Measurements from ENCODE around the gene SLC4A1.

The SLC4A1 gene

GRCh38 chr17:44267165-44267455 lies 825 bp downstream of the SLC4A1 start:
- no peak for TF ChIP-seq TOX (CRISPR knock-in tag; IDR thresholded peaks at IDR 0.05; ENCODE audit: borderline replicate concordance)
- TF ChIP-seq ESRRG (CRISPR knock-in tag; IDR thresholded peaks at IDR 0.05): no peak
- no peak for TF ChIP-seq CSDC2 (CRISPR knock-in tag; IDR thresholded peaks at IDR 0.05)
- TF ChIP-seq ZFP3 (CRISPR knock-in tag; IDR thresholded peaks at IDR 0.05): no peak
- no peak for TF ChIP-seq TSHZ2 (CRISPR knock-in tag; IDR thresholded peaks at IDR 0.05)
- no peak for ATAC-seq

GRCh38 chr17:44266402-44267164 lies 1.4 kb downstream of the SLC4A1 start:
- TF ChIP-seq TCF4 (CRISPR knock-in tag; IDR thresholded peaks at IDR 0.05; ENCODE audit: borderline replicate concordance) (peak; percentile 38; the same call in 1 of the 2 replicates), ZFP30 (CRISPR knock-in tag; IDR thresholded peaks at IDR 0.05) (no peak)
- peak; percentile 60 for ATAC-seq

- TF ChIP-seq TCF4 (CRISPR knock-in tag; IDR thresholded peaks at IDR 0.05; ENCODE audit: borderline replicate concordance): no peak
- no peak for TF ChIP-seq RARB (CRISPR knock-in tag; IDR thresholded peaks at IDR 0.05)
- no peak for TF ChIP-seq PATZ1 (CRISPR knock-in tag; IDR thresholded peaks at IDR 0.05; ENCODE audit: borderline replicate concordance)
- TF ChIP-seq TSHZ2 (CRISPR knock-in tag; IDR thresholded peaks at IDR 0.05): no peak
- no peak for TF ChIP-seq ZC3H10 (CRISPR knock-in tag; IDR thresholded peaks at IDR 0.05)
- no peak for ATAC-seq
These were observed 4.5 kb downstream of the SLC4A1 start for GRCh38 chr17:44263345-44263902.

GRCh38 chr17:44262654-44263225 lies 5.2 kb downstream of the SLC4A1 start:
- TF ChIP-seq TCF4 (CRISPR knock-in tag; IDR thresholded peaks at IDR 0.05; ENCODE audit: borderline replicate concordance): no peak
- TF ChIP-seq ZNF565 (CRISPR knock-in tag; conservative IDR thresholded peaks at IDR 0.05; ENCODE audit: low read depth): no peak
- TF ChIP-seq ZNF70 (CRISPR knock-in tag; IDR thresholded peaks at IDR 0.05): no peak
- TF ChIP-seq RARB (CRISPR knock-in tag; IDR thresholded peaks at IDR 0.05): no peak
- no peak for TF ChIP-seq ESRRG (CRISPR knock-in tag; IDR thresholded peaks at IDR 0.05)
- no peak for TF ChIP-seq ISL1 (CRISPR knock-in tag; IDR thresholded peaks at IDR 0.05)
- TF ChIP-seq OSR1 (CRISPR knock-in tag; IDR thresholded peaks at IDR 0.05): no peak
- TF ChIP-seq ZFP3 (CRISPR knock-in tag; IDR thresholded peaks at IDR 0.05): no peak
- no peak for TF ChIP-seq SNAI2 (CRISPR knock-in tag; IDR thresholded peaks at IDR 0.05)
- TF ChIP-seq BACH2 (CRISPR knock-in tag; IDR thresholded peaks at IDR 0.05; ENCODE audit: borderline replicate concordance): no peak
- no peak for TF ChIP-seq CREB5 (CRISPR knock-in tag; IDR thresholded peaks at IDR 0.05; ENCODE audit: low read depth)
- no peak for TF ChIP-seq TSHZ2 (CRISPR knock-in tag; IDR thresholded peaks at IDR 0.05)
- no peak for TF ChIP-seq ZNF8 (CRISPR knock-in tag; IDR thresholded peaks at IDR 0.05)
- ATAC-seq: no peak

Measured in SK-N-SH treated with all-trans-retinoic acid at 6 μM for 48 hours (cell line).